Activated T-cell treated with anti-CD3 and anti-CD28 coated beads, Interleukin-2, amount 50 U/mL, for 48 hours (primary cell): ENCODE measurements around the gene BCAT1.
"Not testable (repeated sequence)": the region's sequence is repeated elsewhere in the genome, so short reads cannot be mapped to it uniquely, and the experiment has no call there.

Experiments
- DNase-seq, 2 experiments: peaks; one replicate each; pipeline ENCODE4 v3.0.0-alpha.2; 2020

BCAT1 gene

DNA sequence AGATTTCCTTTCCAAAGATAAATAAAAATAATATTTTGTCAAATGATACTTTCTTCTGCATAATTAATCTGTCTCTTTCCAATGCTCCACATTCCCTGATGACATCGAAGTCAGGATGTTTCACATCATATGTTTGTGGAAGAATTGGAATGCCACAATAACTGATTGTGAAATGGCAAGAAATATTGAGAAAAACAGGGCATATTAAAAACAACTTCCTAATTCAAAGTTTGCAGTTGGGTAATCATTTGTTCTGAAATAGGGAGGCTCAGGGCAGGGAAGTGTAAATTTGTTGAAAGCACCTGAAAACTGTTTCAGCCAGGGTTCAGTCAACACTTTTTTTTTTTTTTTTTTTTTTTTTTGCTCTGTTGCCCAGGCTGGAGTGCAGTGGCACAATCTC, 50.7 kb downstream of the BCAT1 start:
- DNase-seq = no peak

DNA sequence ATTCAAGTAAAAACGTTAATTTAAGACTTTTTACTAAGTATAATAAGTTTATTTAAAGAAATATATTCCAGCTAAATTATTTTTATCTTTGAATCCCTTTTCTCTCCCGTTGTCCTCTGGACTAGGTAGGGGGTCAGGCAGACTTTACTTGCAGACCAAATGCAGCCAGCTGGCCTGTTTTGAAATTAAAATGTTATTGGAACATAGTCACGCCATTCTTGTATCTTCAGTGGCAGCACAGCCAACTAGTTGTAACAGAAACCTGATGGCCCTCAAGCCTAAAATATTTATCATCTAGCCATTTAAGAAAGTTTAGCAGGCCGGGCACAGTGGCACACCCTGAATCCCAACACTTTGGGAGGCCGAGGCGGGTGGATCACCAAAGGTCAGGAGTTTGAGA, 52.7 kb downstream of the BCAT1 start:
- DNase-seq = no peak

DNA sequence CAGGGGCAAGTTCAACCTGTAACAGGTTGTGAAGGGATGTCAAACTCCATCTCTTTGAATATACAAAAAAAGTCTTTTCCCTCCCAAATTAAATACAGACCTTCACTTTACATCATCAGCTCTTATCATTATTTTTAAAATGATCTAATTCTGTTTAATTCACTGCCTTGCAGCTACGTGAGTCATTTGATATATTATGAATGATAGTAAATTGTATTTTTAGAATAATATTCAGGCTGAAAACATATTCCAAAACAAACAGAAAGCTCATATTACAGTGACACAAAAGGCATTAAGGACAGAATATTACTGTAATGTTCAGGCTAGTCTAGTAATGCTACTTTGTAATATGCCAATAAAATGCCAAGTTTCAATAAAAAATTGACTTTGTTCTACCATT, 53.3 kb downstream of the BCAT1 start:
- DNase-seq = no peak

DNA sequence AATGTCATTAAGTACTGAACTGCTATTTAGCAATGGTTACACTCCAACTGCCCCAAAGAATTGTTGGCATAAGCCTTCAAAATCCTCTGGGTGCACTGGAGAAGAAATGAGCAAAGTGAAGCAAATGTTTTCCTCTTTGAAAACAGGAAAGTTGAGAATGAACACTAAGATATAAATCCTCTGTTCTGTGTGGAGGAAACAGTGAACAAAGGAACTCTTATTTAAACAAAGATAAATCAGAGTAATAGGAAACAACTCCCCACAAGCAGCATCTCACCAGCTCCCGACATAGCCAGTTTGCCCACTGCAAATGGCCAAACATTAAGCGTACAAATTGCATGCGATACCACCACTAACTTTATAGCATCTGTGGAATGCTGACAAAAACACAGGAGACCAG, 54.0 kb downstream of the BCAT1 start:
- no peak for DNase-seq

DNA sequence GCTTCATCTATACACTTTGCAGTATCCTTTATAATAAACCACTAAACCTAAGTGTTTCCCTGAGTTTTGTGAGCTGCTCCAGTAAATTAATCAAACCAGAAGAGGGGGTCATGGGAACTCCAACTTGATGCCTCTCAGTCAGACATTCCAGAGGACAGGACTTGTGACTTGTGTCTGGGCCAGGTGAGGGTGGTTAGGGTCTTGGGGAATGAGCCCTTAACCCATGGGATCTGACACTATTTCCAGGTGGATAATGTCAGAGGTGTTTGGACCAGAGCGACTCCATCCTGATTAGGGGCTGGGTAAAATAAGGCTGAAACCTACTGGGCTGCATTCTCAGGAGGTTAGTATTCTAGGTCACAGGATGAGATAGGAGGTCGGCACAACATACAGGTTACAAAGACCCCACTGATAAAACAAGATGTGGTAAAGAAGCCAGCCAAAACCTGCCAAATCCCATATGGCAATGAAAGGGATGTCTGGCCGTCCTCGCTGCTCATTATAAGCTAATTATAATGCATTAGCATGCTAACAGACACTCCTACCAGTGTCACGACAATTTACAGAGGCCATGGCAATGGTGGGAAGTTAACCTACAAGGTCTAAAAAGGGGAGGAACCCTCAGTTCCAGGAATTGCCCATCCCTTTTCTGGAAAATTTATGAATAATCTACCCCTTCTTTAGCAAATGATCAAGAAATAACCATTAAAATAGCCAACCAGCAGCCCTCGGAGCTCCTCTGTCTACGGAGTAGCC, 58.7 kb downstream of the BCAT1 start:
- DNase-seq = no peak

DNA sequence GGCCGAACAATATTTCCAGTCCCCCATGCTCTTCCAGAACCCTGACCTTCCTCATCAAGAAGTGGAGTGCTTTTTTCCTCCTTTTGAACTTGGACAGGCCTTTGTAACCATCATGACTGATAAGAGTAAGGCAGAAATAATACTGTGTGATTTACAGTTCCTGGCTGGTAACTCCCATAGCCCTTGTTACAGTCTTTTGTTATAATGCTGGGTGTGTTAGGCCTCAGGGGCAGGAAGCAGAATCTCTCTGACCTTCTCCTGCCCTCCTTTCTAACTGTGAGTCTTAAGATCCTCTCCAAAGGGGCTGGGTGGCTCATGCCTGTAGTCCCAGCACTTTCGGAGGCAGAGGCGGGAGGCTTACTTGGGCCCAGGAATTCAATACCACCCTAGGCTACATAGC, 59.5 kb downstream of the BCAT1 start:
- no peak for DNase-seq

DNA sequence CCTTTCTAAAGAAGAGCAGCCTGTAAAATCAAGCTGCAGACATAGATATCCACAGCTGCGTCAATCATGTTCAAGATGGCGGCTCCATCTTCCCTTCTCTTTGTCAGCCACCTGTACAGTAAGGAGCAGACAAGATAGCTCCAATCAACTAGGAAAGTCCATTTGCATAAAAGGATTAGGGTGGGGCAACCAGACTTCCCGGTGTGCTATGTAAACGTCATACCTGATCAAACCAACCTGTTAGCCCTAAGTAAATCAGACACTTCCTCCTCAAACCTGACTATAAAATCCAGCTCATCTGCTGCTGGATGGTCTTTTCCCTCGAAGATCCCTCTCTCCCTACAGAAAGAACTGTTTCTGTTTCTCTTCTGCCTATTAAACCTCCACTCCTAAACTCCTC, 60.1 kb downstream of the BCAT1 start:
- DNase-seq = no peak

DNA sequence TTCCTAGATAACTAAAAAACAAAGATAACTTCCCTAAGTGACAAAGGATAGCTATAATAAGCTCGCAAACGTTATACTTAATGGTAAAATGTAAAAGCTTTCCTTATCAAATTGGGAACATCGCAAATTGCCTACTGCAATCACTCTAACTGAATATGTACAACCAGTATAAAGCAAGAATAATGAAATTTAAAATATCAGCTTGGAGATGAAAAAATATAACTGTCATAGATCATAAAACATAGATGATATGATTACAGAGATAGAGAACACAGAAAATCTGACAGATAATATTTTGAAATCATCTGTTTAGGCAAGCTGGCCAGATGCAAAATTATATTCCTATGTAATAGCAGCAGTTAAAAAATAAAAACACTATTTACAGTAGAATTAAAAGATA, 64.0 kb downstream of the BCAT1 start:
- no peak for DNase-seq

DNA sequence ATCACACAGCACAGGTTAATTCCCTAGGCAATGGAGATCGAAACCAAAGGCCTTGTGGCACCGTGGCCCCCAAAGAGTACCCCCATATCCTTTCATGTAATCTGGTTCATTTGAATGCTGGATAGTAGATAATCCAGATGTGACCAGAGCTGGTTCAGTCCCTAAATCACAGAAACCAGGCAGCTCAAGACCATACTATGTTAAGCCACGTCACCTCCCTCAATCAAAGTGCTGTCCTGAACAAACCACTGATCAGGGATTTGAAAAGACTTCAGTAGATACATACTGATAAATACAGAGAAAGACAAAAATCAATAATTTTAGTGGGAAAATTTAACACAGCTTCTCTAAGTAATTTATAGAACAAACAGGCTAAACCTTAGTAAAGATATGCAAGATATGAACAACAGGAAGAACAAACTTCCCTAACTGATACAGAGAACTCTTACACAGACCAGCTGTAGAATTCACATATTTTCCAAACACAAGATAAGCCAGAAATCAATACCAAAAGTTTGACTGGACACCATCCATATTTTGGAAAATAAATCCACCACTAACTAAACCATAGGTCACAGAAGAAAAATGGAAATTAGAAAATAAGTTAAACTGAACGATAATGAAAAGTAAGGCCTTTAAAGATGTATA, 67.1 kb downstream of the BCAT1 start:
- no peak for DNase-seq

DNA sequence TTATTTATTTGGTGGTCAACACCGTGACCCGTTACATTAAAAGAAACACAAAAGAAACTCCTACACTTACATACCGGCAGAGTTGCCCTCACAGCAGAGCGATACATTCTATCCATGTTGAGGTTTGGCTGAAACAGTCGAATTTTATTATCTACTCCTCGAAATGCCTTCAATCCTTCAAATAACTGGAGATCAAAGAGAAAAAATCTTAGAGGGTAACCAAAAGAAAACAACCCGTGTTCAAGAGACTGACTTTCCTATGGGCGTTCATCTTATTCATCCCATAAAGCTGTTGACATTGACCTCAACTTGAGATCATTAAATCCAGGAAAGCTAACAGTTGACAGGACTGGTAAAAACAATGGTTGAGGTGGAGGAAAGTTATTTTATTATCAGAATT, 67.7 kb downstream of the BCAT1 start:
- no peak for DNase-seq

DNA sequence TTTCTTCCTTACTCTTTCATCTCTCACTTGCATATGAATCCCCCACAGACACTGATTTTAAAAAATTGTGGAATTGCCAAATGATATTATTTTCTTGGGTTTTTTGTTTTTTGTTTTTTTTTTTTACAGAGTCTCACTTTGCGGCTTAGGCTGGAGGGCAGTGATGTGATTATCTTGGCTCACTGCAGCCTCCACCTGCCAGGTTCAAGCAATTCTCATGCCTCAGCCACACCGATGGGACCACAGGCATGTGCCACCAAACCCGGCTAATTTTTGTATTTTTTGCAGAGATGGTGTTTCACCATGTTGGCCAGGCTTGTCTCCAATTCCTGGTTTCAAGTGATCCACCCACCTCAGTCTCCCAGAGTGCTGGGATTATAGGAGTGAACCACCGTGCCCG, 68.2 kb downstream of the BCAT1 start:
- DNase-seq = no peak

DNA sequence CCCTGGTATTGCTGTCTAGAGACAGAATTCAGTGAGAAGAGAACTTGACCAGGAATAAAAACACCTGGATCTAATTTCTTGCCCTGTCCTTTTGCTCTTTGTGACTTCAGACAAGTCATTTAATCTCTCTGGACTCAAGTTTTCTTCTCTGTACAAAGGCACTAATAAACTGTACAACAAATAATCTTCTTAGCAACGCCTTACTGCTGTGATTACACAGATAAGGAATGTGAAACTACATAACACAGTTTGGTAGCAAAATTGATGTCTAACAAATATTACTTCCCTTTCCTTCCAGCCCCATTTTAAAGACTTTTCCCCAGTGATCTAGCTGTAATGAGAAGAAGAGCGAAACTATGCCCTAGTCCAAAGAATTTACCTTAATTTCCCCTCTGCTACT, 69.3 kb downstream of the BCAT1 start:
- no peak for DNase-seq

DNA sequence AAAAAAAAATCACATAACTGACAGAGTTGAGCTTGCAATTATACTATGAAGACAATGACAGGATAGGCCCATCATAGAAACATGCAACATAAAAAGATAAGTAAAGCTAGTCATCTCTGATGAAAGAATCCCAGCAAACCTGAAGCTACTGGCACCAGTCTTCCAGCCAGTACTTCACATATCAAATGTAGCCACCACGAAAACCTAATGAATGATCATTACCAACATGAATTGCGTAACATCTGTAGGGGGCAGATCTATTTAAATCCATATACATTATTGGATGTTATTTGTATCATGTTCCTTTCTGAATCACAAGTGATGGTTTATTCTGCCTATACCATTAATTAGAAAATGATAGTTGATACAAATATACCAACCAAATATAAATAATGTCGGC, 73.9 kb downstream of the BCAT1 start:
- DNase-seq = no peak

DNA sequence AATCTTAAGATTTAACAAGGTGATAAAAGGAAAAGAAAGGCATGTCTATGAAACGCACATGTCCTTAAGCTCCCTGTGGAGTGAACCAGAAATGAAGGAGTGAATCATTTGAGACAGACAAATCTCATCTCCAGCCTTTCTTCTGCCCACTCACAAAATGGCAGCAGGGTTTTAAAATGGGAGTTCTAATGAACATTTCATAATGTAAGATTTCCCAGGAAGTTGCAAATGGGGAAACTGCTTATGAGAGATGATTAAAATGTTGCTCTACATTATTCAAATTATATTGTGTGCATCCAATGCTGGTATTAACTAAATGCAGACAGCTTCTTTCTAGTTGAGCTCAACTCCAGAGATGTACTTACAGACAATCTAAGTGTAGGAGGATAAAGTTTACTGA, 76.7 kb downstream of the BCAT1 start:
- DNase-seq = no peak

DNA sequence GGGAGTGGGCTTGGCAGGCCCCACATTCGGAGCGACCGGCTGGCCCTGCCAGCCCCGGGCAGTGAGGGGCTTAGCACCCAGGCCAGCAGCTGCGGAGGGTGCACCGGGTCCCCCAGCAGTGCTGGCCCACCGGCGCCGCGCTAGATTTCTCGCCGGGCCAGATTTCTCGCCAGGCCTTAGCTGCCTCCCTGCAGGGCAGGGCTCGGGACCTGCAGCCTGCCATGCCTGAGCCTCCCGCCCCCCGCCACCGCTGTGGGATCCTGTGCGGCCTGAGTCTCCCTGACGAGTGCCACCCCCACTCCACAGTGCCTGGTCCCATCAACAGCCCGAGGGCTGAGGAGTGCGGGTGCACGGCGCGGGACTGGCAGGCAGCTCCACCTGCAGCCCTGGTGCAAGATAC, 82.8 kb downstream of the BCAT1 start:
- not testable (repeated sequence) for DNase-seq

DNA sequence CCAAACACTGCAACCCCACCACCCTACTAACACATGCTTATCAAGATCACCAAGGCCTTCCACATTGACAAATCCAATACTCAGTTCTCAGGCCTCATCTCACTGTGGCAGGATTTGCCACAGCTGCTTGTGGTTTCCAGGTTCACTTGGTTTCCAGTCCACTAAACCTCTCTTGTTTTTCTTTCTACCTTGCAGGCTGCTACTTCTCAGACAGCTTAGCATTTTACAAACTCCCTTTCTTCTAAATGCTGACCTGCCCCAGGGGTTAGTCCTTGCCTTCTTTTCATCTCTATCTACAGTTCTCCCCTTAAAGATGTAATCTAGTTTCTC, 84.1 kb downstream of the BCAT1 start:
- DNase-seq = no peak

DNA sequence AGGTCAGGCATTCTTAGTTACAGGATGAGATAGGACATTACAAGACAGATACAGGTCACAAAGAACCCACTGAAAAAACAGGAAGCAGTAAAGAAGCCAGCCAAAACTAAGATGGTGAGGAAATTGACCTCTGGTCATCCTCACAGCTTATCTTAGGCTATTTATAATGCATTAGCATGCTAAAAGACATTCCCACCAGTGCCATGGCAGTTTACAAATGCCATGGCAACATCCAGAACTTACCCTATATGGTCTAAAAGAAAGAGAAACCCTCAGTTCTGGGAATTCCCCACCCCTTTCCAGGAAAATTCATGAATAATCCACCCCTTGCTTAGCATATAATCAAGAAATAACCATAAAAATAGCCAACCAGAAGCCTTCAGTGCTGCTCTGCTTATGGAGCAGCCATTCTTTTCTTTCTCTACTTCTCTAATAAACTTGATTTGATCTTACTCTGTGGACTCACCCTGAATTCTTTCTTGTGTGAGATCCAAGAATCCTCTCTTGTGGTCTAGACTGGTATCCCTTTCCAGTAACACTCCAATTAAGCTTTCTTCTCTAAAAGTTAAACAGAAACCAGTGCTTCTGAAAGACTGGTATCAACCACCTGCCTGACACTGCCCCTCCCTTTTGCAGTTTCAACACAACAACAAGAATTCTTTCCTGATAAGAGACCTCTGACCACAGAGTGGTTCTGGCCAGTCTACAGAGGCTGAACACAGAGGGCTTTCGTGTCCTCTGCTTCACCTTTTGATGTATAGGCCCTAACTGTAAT, 86.9 kb downstream of the BCAT1 start:
- DNase-seq = no peak

DNA sequence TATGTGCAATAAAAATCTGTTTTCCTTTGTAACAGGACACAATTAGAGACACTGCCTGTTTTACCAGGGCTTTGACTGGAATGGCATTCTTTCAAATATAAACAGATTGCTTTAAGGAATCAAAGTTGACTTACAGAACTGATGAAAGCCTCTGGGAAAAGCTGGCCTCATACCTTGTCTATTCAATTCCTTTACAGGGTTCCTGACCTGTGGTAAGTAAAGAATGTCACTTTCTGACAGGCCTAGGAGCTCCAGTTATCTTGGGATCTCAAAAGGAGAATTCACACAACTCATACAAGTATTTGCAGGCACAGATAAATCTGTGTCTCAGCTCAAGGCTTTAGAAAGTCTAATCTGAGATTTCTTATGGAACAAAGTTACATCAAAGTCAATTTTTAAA, 88.4 kb downstream of the BCAT1 start:
- DNase-seq = no peak

DNA sequence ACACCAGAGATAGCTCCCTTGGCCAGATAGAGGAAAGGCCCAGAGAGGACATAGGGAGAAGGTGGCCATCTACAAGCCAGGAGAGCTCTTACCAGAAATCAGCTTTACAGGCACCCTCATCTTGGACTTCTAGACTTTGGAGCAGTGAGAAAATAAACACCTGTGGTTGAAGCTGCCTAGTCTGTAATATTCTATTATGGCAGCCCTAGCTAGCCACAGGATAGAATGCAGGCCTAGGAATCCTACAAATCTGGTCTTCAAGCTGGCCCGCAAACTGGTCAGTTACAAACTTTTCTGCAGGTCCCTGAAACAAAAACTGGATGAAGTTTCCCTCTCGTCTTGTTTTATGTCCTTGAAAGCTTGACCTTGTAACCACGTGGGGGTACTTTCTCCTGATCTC, 92.4 kb downstream of the BCAT1 start:
- DNase-seq = no peak

DNA sequence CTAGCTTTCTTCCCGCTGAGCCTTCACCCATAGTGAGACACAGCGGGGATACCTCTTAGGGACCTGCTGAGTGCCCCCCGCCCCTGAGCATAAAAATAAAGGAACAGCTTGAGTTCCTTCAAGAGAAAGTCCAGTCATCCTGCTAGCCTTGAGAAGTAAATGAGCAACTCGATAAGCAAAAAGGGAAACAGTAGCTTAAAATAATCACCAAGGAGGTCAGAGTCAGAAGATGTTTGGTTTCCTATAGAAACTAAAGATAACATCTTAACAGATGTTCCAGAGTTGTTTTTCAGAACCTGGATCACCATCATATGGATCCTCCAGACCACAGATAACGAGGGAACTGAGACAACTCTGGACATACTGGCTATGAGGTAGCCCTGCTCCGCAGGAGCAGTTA, 94.0 kb downstream of the BCAT1 start:
- no peak for DNase-seq

DNA sequence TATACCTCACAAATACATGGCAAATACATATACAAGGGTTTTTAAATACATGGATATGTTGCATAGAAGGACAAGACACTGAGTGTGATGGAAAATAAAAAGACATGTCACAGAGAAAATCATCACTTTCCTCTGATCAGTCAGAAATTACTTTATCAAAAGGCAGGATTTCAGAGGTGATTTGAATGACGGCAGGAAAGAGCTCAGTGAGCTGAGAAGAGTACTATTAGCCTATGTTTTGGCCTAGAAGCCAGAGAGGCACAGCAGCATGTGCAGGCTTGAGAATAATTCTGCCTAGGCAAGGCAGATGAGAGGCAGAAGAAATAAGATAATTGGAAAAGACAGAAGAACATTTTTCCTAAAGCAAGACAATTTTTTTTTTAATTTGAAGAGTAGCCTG, 94.9 kb downstream of the BCAT1 start:
- DNase-seq = no peak

DNA sequence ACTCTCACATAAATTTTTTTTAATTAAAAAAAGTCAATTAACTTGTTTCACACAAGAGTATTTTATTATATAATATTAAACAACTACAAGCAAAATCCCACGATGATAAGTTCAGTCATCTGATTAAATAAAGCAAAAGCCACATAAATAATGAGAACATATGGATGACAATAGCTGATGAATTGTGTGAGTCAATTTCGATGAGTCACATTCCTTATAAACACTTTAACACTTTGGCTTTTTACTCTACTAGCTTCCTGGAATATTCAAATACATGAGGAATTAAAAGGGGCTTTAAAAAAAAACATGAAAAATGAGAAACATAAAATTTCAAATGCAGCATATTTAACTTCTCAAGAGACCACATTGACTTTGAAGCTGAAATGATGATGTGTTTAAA, 95.3 kb downstream of the BCAT1 start:
- no peak for DNase-seq

DNA sequence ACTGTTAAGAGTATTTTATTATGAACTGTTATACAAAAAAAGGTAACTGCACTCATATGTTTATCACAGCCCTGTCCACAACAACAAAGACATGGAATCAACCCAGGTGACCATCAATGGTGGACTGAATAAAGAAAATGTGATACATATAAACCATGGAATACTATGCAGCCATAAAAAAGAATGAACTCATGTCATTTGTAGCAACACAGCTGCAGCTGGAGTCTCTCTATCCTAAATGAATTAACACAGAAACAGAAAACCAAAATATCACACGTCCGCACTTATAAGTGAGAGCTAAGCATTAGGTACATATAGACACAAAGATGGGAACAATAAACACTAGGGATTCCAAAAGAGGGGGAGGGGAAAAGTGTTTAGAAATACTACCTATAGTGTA, 95.8 kb downstream of the BCAT1 start:
- DNase-seq = no peak

DNA sequence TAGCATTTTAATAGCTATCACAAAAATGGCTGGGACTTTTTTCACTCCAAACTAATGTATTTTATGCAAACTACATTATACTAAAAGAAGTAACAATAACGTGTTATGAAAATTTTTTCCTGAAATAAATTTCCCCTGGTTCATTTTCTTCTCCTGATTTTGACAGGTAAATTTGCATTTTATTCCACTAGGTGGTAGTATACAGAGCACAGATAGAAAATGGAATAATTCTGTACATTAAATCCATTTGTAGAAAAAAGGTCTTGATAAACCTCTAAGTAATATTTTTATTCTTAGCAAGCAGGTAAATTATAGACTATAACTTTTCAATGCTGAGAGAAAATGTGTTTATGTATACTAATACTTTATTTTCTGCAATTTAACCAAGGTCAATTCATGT, 96.5 kb downstream of the BCAT1 start:
- no peak for DNase-seq
